SJCRH30 (cell line): Measurements from ENCODE around the gene ARHGAP12. TPM values are rescaled to one million over a fixed set of nuclear protein-coding genes. Genes with fewer than 3 reads are reported as not detected.

Experiments used
- DNase-seq, 2 experiments: peaks; one replicate each; pipeline ENCODE4 v3.0.0-alpha.2; 2015 to 2020
- H3K27ac ChIP-seq: fragments of 250-450 bp; sonication (Bioruptor Pico); 2 replicates; pipeline ENCODE4 v1.5.1; 2020; ENCODE audit warnings: mild to moderate bottlenecking, moderate library complexity
- H3K27me3 ChIP-seq: fragments of 250-450 bp; sonication (Bioruptor Pico); 2 replicates; pipeline ENCODE4 v1.5.1; 2020; ENCODE audit warnings: mild to moderate bottlenecking, moderate library complexity
- H3K36me3 ChIP-seq: fragments of 250-450 bp; sonication (Bioruptor Pico); 2 replicates; pipeline ENCODE4 v1.5.1; 2020; ENCODE audit warnings: mild to moderate bottlenecking, moderate library complexity
- H3K4me1 ChIP-seq: fragments of 250-450 bp; sonication (Bioruptor Pico); 2 replicates; pipeline ENCODE4 v1.5.1; 2020; ENCODE audit warnings: mild to moderate bottlenecking, moderate library complexity
- H3K4me3 ChIP-seq: fragments of 250-450 bp; sonication (Bioruptor Pico); 2 replicates; pipeline ENCODE4 v1.5.1; 2020; ENCODE audit warnings: mild to moderate bottlenecking, moderate library complexity
- H3K9me3 ChIP-seq: fragments of 250-450 bp; sonication (Bioruptor Pico); replicated peaks from 2 replicates; pipeline ENCODE4 v1.5.1; 2020; ENCODE audit warnings: mild to moderate bottlenecking, moderate library complexity
- total RNA-seq: library from RNA; depleted of rRNA; stranded (reverse); fragments of >200 nt; shearing (Covaris generic); gene quantifications from 2 replicates; pipeline ENCODE4 v1.2.3, GENCODE V29; 2014

ARHGAP12 gene
- total RNA-seq, 1 experiment from 2014 or later: 47.2 TPM

DNA sequence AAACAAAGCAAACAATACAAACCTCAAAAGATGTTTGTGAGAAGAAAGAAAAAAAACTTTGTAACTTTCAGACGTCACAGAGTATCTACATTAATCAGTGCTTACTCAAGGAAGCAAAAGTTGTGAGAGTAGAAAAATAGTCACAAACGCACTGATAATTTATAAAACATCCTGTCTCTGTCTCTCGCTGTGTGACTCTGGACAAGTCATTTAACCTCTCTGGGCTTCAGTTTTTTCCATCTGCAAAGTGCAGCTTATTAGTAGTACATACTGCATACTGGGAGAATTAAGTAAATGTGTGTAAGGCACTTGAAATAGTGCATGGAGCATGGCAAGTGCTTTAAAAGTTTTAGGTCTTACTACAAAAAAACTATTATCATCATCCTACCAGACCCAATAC lies 3.8 kb downstream of the ARHGAP12 start:
- peaks cover 6% of the 10 kb centered on the region for H3K9me3 ChIP-seq
- H3K4me3 ChIP-seq: no peak overlapping the region
- no peak for DNase-seq
- H3K27ac ChIP-seq: no peak overlapping the region
- H3K27me3 ChIP-seq: no peaks in the 10 kb centered on the region
- H3K4me1 ChIP-seq: peaks cover 7% of the 10 kb centered on the region
- H3K36me3 ChIP-seq: peaks cover 4% of the 10 kb centered on the region; the same call in 1 of the 2 replicates

GRCh38 chr10:31923389-31923788 lies 5.2 kb downstream of the ARHGAP12 start:
- peaks cover 6% of the 10 kb centered on the region for H3K9me3 ChIP-seq

GRCh38 chr10:31921031-31921430 lies 7.6 kb downstream of the ARHGAP12 start:
- Histone ChIP-seq H3K4me1 (peaks cover 7% of the 10 kb centered on the region), H3K4me3 (no peak overlapping the region), H3K27me3 (no peaks in the 10 kb centered on the region), H3K36me3 (peaks cover 4% of the 10 kb centered on the region; the same call in 1 of the 2 replicates), H3K27ac (no peak overlapping the region), H3K9me3 (peaks cover 6% of the 10 kb centered on the region)
- DNase-seq: no peak

More at GRCh38 chr10:31923389-31923788, 5.2 kb downstream of the ARHGAP12 start:
- no peak for DNase-seq
- Histone ChIP-seq H3K36me3 (peaks cover 4% of the 10 kb centered on the region; the same call in 1 of the 2 replicates), H3K4me1 (peaks cover 7% of the 10 kb centered on the region), H3K27ac (no peak overlapping the region), H3K4me3 (no peak overlapping the region), H3K27me3 (no peaks in the 10 kb centered on the region)

DNA sequence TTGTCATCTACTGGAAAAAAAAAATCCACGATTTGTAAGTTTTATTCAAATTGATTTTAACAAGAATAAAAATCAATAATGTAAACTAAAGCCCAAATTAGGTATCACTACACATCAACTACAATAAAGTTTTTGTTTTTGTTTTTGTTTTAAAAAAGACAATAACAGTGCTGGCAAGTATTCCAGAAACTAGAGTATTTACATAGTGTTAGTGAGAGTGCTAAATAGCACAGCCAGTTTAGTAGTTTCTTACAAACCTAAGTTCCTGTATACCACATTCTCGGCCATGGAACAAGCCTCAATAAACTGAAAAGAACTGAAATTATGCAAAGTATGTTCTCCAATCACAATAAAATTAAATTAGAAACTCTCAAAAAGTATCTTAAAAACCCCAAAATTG lies 8.1 kb downstream of the ARHGAP12 start:
- no peak overlapping the region for H3K27ac ChIP-seq
- peaks cover 2% of the 10 kb centered on the region for H3K4me1 ChIP-seq
- peaks cover 4% of the 10 kb centered on the region; the same call in 1 of the 2 replicates for H3K36me3 ChIP-seq
- H3K27me3 ChIP-seq: no peaks in the 10 kb centered on the region
- H3K9me3 ChIP-seq: peaks cover 6% of the 10 kb centered on the region
- H3K4me3 ChIP-seq: no peak overlapping the region
- DNase-seq: no peak

GRCh38 chr10:31918671-31919409 lies 9.8 kb downstream of the ARHGAP12 start:
- Histone ChIP-seq H3K36me3 (peaks cover 4% of the 10 kb centered on the region; the same call in 1 of the 2 replicates), H3K9me3 (peaks cover 6% of the 10 kb centered on the region), H3K4me3 (no peak overlapping the region), H3K27ac (no peak overlapping the region), H3K4me1 (no peaks in the 10 kb centered on the region), H3K27me3 (no peaks in the 10 kb centered on the region)
- no peak for DNase-seq

- Histone ChIP-seq H3K9me3 (no peaks in the 10 kb centered on the region; the same call in 1 of the 2 replicates), H3K27me3 (no peaks in the 10 kb centered on the region), H3K36me3 (no peaks in the 10 kb centered on the region), H3K4me1 (no peaks in the 10 kb centered on the region), H3K4me3 (no peak overlapping the region), H3K27ac (no peak overlapping the region)
- no peak for DNase-seq
These were observed 14.3 kb downstream of the ARHGAP12 start for GRCh38 chr10:31914370-31914769.

DNA sequence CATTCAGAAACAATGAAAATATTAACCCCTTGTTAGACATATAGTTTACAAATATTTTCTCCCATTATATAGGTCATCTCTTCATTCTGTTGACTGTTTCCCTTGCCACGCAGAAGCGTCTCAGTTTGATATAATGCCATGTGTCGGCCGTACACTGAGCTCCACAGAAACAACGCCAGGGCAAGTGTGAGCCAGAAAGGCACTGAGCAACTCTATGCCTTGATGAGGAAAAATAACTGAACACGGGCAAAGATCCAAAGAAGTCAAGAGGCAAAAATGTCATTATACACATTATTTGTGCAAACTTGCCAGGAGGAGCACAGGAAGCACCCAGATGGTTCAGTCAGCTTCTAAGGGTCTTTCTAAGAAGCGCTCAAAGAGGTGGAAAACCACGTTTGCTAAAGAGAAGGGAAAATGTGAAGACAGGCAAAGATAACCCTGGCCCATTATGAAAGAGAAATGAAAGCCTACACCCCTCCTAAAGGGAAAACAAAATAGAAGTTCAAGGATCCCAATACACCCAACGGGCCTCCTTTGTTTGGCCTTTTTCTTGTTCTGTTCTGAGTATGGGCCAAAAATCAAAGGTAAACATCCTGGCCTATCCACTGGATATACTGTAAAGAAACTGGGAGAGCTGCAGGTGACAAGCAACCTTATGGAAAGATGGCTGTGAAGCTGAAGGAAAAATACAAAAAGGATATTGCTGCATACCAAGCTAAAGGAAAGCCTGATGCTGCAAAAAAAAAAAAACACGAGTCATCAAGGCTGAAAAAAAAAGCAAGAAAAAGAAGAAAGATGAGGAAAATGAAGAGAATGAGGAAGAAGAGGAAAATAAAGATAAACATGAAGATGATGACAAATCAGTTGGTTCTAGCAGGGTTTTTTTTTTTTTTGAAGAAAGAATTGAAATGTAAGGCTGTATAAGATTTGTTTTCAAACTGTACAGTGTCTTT lies 15.5 kb downstream of the ARHGAP12 start:
- Histone ChIP-seq H3K4me1 (no peaks in the 10 kb centered on the region), H3K27ac (no peak overlapping the region), H3K4me3 (no peak overlapping the region), H3K36me3 (peaks cover 2% of the 10 kb centered on the region; the same call in 1 of the 2 replicates), H3K27me3 (no peaks in the 10 kb centered on the region), H3K9me3 (no peaks in the 10 kb centered on the region; the same call in 1 of the 2 replicates)
- no peak for DNase-seq

- Histone ChIP-seq H3K27ac (no peak overlapping the region), H3K4me1 (no peaks in the 10 kb centered on the region), H3K9me3 (no peaks in the 10 kb centered on the region; the same call in 1 of the 2 replicates), H3K36me3 (peaks cover 5% of the 10 kb centered on the region; the same call in 1 of the 2 replicates), H3K4me3 (no peak overlapping the region), H3K27me3 (no peaks in the 10 kb centered on the region)
- DNase-seq: no peak
These were observed 16.3 kb downstream of the ARHGAP12 start for GRCh38 chr10:31912289-31912688.

DNA sequence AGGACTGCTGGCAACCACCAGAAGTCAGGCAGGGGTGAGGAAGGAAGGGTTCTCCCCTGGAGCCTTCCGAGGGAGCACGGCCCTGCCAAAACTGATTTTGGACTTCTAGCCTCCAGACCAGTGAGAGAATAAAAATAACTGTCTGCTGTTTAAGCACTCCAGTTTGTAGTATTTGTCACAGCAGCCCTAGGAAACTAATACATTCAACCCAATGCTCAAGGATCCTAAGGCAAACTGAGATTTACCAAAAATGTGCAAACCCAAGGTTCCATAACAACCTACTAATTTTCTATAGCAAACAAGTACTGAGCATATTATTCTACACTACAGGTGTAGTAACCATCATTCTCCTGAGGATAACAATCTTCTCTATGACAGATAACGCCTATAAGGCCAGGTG lies 18.6 kb downstream of the ARHGAP12 start:
- no peak overlapping the region for H3K4me3 ChIP-seq
- H3K4me1 ChIP-seq: no peaks in the 10 kb centered on the region
- H3K9me3 ChIP-seq: no peaks in the 10 kb centered on the region; the same call in 1 of the 2 replicates
- H3K27me3 ChIP-seq: no peaks in the 10 kb centered on the region
- H3K27ac ChIP-seq: no peak overlapping the region
- H3K36me3 ChIP-seq: peaks cover 9% of the 10 kb centered on the region
- DNase-seq: no peak

DNA sequence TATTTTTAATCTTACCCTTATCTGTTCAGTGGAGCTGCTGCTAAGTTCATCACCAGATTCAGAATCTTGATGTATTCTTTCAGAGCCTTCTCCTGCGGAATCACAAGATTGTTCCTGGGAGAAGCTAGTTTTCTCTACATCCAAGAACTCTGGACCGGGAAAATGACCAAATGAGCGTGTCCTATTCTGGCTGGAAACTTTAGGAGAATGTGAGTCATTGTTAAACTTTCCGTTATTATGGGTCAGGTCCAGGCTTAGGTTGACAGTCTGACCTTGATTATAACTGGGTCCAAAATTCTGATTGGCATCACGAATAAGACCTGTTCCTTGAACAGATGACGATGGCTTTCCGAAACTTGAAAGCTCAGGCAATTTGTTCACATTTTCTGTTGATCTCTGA lies 20.5 kb downstream of the ARHGAP12 start:
- H3K4me3 ChIP-seq: no peak overlapping the region
- no peak overlapping the region for H3K27ac ChIP-seq
- no peaks in the 10 kb centered on the region for H3K27me3 ChIP-seq
- no peaks in the 10 kb centered on the region; the same call in 1 of the 2 replicates for H3K9me3 ChIP-seq
- no peak for DNase-seq
- peaks cover 9% of the 10 kb centered on the region for H3K36me3 ChIP-seq
- no peaks in the 10 kb centered on the region for H3K4me1 ChIP-seq

DNA sequence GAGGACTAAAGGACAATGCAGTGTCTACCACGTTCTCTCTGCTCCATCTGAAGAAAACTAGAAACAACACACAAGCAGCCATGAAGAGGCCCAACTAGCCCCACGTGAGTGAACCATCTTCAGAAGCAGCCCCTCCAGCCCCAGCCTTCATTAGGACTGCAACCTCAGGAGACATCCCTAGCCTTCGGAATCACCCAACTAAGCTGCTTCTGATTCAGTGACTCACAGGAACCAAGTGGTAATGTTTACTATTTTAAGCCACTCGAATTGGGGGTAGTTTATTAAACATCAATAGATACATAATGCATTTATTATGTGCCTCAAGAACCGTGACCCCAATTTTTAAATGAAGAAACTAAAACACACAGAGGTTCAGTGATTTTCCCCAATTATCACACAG lies 22.6 kb downstream of the ARHGAP12 start:
- Histone ChIP-seq H3K4me3 (no peak overlapping the region), H3K36me3 (peaks cover 15% of the 10 kb centered on the region), H3K27ac (no peak overlapping the region)

GRCh38 chr10:31905586-31905985 lies 23.0 kb downstream of the ARHGAP12 start:
- Histone ChIP-seq H3K27me3 (no peaks in the 10 kb centered on the region), H3K4me1 (no peaks in the 10 kb centered on the region), H3K4me3 (no peak overlapping the region), H3K36me3 (peaks cover 15% of the 10 kb centered on the region), H3K9me3 (peaks cover 4% of the 10 kb centered on the region; the same call in 1 of the 2 replicates), H3K27ac (no peak overlapping the region)
- no peak for DNase-seq

More for the DNA sequence above, 22.6 kb downstream of the ARHGAP12 start:
- no peaks in the 10 kb centered on the region for H3K27me3 ChIP-seq
- DNase-seq: no peak
- H3K4me1 ChIP-seq: no peaks in the 10 kb centered on the region
- H3K9me3 ChIP-seq: peaks cover 4% of the 10 kb centered on the region; the same call in 1 of the 2 replicates

- Histone ChIP-seq H3K27ac (no peak overlapping the region), H3K4me1 (no peaks in the 10 kb centered on the region)
These were observed 26.0 kb downstream of the ARHGAP12 start for GRCh38 chr10:31902625-31903024.

DNA sequence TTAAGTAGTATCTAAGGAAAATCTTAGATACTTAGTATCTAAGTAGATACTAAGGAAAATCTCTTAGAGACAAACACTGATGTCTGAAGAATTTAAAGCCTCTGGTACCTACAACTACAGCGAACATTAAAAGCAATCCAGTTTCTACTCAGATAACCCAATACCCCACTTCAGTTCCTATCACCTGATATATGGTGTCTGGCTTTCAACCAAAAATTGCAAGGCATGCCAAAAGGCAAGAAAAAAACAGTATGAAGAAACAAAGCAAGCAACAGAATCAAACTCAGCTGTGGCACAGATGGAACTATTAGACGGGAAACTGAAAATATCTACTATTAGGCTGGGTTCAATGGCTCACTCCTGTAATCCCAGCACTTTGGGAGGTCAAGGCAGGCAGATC lies 31.1 kb downstream of the ARHGAP12 start:
- Histone ChIP-seq H3K27me3 (no peaks in the 10 kb centered on the region), H3K27ac (no peak overlapping the region), H3K9me3 (peaks cover 18% of the 10 kb centered on the region), H3K4me1 (no peaks in the 10 kb centered on the region), H3K4me3 (no peak overlapping the region), H3K36me3 (peaks cover 18% of the 10 kb centered on the region)
- DNase-seq: no peak

More at GRCh38 chr10:31902625-31903024, 26.0 kb downstream of the ARHGAP12 start:
- no peaks in the 10 kb centered on the region for H3K27me3 ChIP-seq
- H3K4me3 ChIP-seq: no peak overlapping the region
- no peak for DNase-seq
- peaks cover 4% of the 10 kb centered on the region; the same call in 1 of the 2 replicates for H3K9me3 ChIP-seq
- H3K36me3 ChIP-seq: peaks cover 23% of the 10 kb centered on the region

DNA sequence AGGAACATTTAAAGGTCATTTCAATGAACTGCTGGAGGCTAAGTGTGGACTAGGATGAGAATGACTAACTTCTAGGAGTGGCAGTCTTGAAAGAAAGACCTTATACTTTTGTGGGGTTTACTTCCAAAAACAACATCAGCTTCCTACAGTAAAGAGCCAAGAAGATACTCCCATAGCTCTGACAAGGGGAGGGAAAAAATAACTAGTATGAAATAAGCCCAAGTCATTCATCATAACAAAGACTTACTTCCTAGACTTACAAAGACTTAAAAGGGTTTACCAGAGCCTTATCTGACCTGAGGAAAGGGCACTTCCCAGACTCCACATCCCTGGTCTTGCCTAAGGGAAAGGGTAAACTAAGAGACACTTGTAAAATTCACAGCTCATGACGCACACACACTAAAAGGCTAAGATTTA lies 31.7 kb downstream of the ARHGAP12 start:
- DNase-seq: no peak
- H3K27ac ChIP-seq: no peak overlapping the region

More for the DNA sequence above, 31.7 kb downstream of the ARHGAP12 start:
- Histone ChIP-seq H3K9me3 (peaks cover 18% of the 10 kb centered on the region), H3K4me1 (no peaks in the 10 kb centered on the region), H3K27me3 (no peaks in the 10 kb centered on the region), H3K36me3 (peaks cover 18% of the 10 kb centered on the region), H3K4me3 (no peak overlapping the region)
